T-cell (primary cell): Measurements from ENCODE around the gene NUP98. TPM values are rescaled to one million over a fixed set of nuclear protein-coding genes. Genes with fewer than 3 reads are reported as not detected.
A peak's percentile ranks its signal among the peaks of the same experiment; 100 is the strongest.
"Not testable (repeated sequence)": the region's sequence is repeated elsewhere in the genome, so short reads cannot be mapped to it uniquely, and the experiment has no call there.

Experiments
- ATAC-seq, 4 experiments: fragments of 200-7000 bp in 3 of 4; fragments of 150-1000 bp in 1 of 4; cut with Tn5 transposase; replicated peaks in 1 of 4; 1 replicate in 3 of 4; 2 replicates in 1 of 4; pipeline ENCODE4 v1.10.0; 2021; ENCODE audit warnings: moderate library complexity in 3 of 4, mild to moderate bottlenecking in 2 of 4, moderate number of reproducible peaks in 1 of 4
- CTCF ChIA-PET, 2 donors: fragments of 300-600 bp; sonication (Branson Sonifier 250); formaldehyde crosslinking; loops; one replicate each; lab custom pipeline; 2022; ENCODE audit warnings: antibody characterized with exemption in 2 of 2; lab: Charles Lee
- POLR2A ChIA-PET, 2 donors: fragments of 300-600 bp; sonication (Branson Sonifier 250); formaldehyde crosslinking; loops; one replicate each; lab custom pipeline; 2022; ENCODE audit warnings: antibody characterized with exemption in 2 of 2; lab: Charles Lee
- DNase-seq, 35 experiments: peaks; one replicate each; pipeline versions ENCODE4 v3.0.0 to v3.0.0-alpha.2; 2013 to 2023
- H3K27ac ChIP-seq: one replicate; pipeline ENCODE4 v1.5.1; 2013; ENCODE audit warnings: low read length
- H3K27me3 ChIP-seq, 2 experiments: replicated peaks in 1 of 2; 1 replicate in 1 of 2; 2 replicates in 1 of 2; pipeline versions ENCODE4 v1.6.1 to v1.7.0; 2013; ENCODE audit warnings: low read length in 1 of 2, mixed read lengths in 1 of 2; ENCODE audit not compliant: control insufficient read depth in 2 of 2, insufficient read depth in 2 of 2; ENCODE audit errors: extremely low read depth in 1 of 2
- H3K36me3 ChIP-seq, 2 donors: 1 replicate in 1 of 2; 2 replicates in 1 of 2; pipeline versions ENCODE4 v1.6.1 to v1.7.0; 2013; ENCODE audit warnings: low read length in 1 of 2; ENCODE audit not compliant: control insufficient read depth in 2 of 2, insufficient read depth in 1 of 2; ENCODE audit errors: extremely low read depth in 1 of 2
- H3K4me1 ChIP-seq, 2 experiments: 1 replicate in 1 of 2; 2 replicates in 1 of 2; pipeline versions ENCODE4 v1.6.1 to v1.7.0; 2013; ENCODE audit warnings: low read length in 2 of 2, mixed read lengths in 1 of 2; ENCODE audit not compliant: insufficient read depth in 2 of 2, control insufficient read depth in 1 of 2; ENCODE audit errors: extremely low read depth in 1 of 2
- H3K4me3 ChIP-seq, 2 donors: 1 replicate in 1 of 2; 2 replicates in 1 of 2; pipeline versions ENCODE4 v1.5.1 to v1.7.0; 2013; ENCODE audit warnings: mild to moderate bottlenecking in 2 of 2, low read length in 1 of 2, moderate library complexity in 1 of 2; ENCODE audit not compliant: control insufficient read depth in 1 of 2; ENCODE audit errors: extremely low read depth in 1 of 2
- H3K9me3 ChIP-seq: 2 replicates; pipeline ENCODE4 v1.7.0; 2013
- H3K27ac Mint-ChIP-seq, 2 donors: one replicate each; pipeline ENCODE4 v1.8.0; 2020 to 2021; ENCODE audit warnings: mild to moderate bottlenecking in 2 of 2, mixed read lengths in 2 of 2
- H3K27me3 Mint-ChIP-seq, 2 donors: one replicate each; pipeline ENCODE4 v1.8.0; 2021 to 2022; ENCODE audit warnings: mixed read lengths in 2 of 2
- H3K36me3 Mint-ChIP-seq: one replicate; pipeline ENCODE4 v1.8.0; 2021; ENCODE audit warnings: mixed read lengths
- H3K4me1 Mint-ChIP-seq, 3 donors: one replicate each; pipeline ENCODE4 v1.8.0; 2020 to 2022; ENCODE audit warnings: mixed read lengths in 3 of 3, mild to moderate bottlenecking in 1 of 3
- H3K4me3 Mint-ChIP-seq, 3 donors: one replicate each; pipeline ENCODE4 v1.8.0; 2020 to 2022; ENCODE audit warnings: mild to moderate bottlenecking in 3 of 3, mixed read lengths in 3 of 3, moderate library complexity in 3 of 3
- H3K9me3 Mint-ChIP-seq, 3 donors: one replicate each; pipeline ENCODE4 v1.8.0; 2020 to 2022; ENCODE audit warnings: mixed read lengths in 3 of 3
- WGBS: methylation state at CpG from one replicate; pipeline ENCODE4 v1.1.5; 2013; ENCODE audit warnings: missing lambda C conversion rate; ENCODE audit not compliant: insufficient coverage; 5-methylcytosine and 5-hydroxymethylcytosine counted together
- total RNA-seq, 35 experiments: library from RNA in 6 of 35; stranded (reverse) in 6 of 35; fragments of 120-200 nt in 1 of 35; gene quantifications; one replicate each; pipeline versions ENCODE4 v1.2.1 to v1.2.4 and lab custom pipeline; 2013 to 2026

The NUP98 gene
- total RNA-seq, 5 donors from 2014 or later (not counting 1 experiment from before 2014, with no cell fraction given) = 89.1 to 105 (median 102) TPM

DNA sequence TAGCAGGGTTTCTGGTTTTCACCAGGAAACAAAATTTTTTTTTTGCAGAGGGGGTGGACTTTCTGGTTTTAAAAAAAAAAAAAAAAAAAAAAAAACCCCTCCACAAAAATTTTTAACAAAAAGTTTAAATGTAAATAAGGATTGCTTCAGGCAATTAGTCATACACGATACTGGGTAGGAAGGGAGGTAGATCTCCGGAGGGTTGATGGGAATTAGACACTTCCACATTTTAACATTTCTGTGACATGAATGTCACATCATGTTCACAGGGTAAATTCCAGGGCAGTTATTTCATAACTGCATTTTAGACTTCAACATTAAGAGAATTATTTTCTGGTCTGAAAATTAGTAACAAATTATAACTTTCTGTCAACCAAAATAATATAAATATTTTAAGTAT lies 15.9 kb downstream of the NUP98 start:
- Mint-ChIP-seq H3K36me3 (peaks cover 23% of the 10 kb centered on the region), H3K4me3 (no peak overlapping the region), H3K4me1 (peaks cover 46 to 51% (median 48%) of the 10 kb centered on the region in 3 donors), H3K27ac (peak overlapping the region in 1 of 2 donors; percentile 19), H3K9me3 (no peaks in the 10 kb centered on the region), H3K27me3 (no peaks in the 10 kb centered on the region)
- no CpG with 5 or more reads among the region's 2 CpGs for WGBS
- Histone ChIP-seq H3K4me3 (no peak overlapping the region), H3K9me3 (no peaks in the 10 kb centered on the region), H3K27me3 (no peaks in the 10 kb centered on the region), H3K4me1 (peaks cover 7 to 28% of the 10 kb centered on the region in 2 experiments), H3K27ac (no peak overlapping the region), H3K36me3 (peaks cover 0 to 38% of the 10 kb centered on the region in 2 donors)
- ATAC-seq (no peak), DNase-seq (no peak)
- ChIA-PET CTCF (interaction anchor here (0.6 to 2.8 kb wide), 6 partner anchors 8 to 291 kb away, joined by 3 to 16 read pairs (median 6); partner anchors contain the start of gene PGAP2 (in 1 of the 2)), POLR2A (interaction anchor here in 1 of 2 donors (0.5 to 0.7 kb wide), 3 partner anchors 10 to 329 kb away, joined by 4 to 14 read pairs (median 11); no protein-coding TSS in a partner anchor)

GRCh38 chr11:3775736-3776406 lies 21.5 kb downstream of the NUP98 start:
- CTCF ChIA-PET = interaction anchor here in 1 of 2 donors (0.6 to 0.7 kb wide), 2 partner anchors 284 to 298 kb away, joined by 3 read pairs; no protein-coding TSS in a partner anchor
- peaks cover 2 to 8% (median 3%) of the 10 kb centered on the region in 3 donors for H3K4me1 Mint-ChIP-seq

DNA sequence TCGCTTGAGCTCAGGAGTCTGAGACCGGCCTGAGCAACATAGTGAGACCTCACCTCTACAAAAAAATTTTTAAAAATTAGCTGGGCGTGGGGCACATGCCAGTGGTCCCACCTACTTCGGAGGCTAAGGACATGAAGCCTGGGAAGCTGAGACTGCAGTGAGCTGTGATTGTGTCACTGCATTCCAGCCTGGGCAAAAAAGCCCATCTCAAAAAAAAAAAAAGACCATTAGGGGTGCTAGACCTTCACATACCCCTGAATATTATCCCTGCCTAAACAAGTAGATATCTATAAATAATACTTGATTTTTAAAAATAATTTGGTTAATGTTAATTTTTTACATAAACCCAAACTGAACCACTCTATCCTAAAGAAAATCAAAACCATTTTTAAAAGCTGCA lies 24.2 kb downstream of the NUP98 start:
- Histone ChIP-seq H3K4me3 (no peak overlapping the region), H3K27me3 (no peaks in the 10 kb centered on the region), H3K27ac (no peak overlapping the region), H3K4me1 (no peaks in the 10 kb centered on the region), H3K36me3 (peaks cover 18 to 86% of the 10 kb centered on the region in 2 donors), H3K9me3 (no peaks in the 10 kb centered on the region)
- Mint-ChIP-seq H3K36me3 (peaks cover 52% of the 10 kb centered on the region), H3K27me3 (no peaks in the 10 kb centered on the region), H3K9me3 (no peaks in the 10 kb centered on the region), H3K4me3 (no peak overlapping the region), H3K27ac (no peak overlapping the region), H3K4me1 (peaks cover 0 to 1% (median 0%) of the 10 kb centered on the region in 3 donors)
- WGBS = 100% methylated on average over 2 of the region's 4 CpGs
- no peak for DNase-seq
- POLR2A ChIA-PET = interaction anchor here in 1 of 2 donors (0.6 to 0.7 kb wide), 2 partner anchors 27 to 91 kb away, joined by 3 to 4 read pairs; no protein-coding TSS in a partner anchor
- CTCF ChIA-PET = interaction anchor here (0.6 to 1.6 kb wide), 4 partner anchors 8 to 300 kb away, joined by 3 to 6 read pairs (median 5); no protein-coding TSS in a partner anchor
- ATAC-seq = no peak

More at GRCh38 chr11:3775736-3776406, 21.5 kb downstream of the NUP98 start:
- Mint-ChIP-seq H3K9me3 (no peaks in the 10 kb centered on the region), H3K27ac (no peak overlapping the region), H3K36me3 (peaks cover 45% of the 10 kb centered on the region), H3K27me3 (no peaks in the 10 kb centered on the region), H3K4me3 (no peak overlapping the region)
- POLR2A ChIA-PET = interaction anchor here in 1 of 2 donors (0.7 kb wide), 1 partner anchor 36 kb away, joined by 3 read pairs; no protein-coding TSS in a partner anchor
- Histone ChIP-seq H3K27ac (no peak overlapping the region), H3K4me1 (peaks cover 0 to 2% of the 10 kb centered on the region in 2 experiments), H3K4me3 (no peak overlapping the region), H3K27me3 (no peaks in the 10 kb centered on the region), H3K36me3 (peaks cover 12 to 80% of the 10 kb centered on the region in 2 donors), H3K9me3 (no peaks in the 10 kb centered on the region)
- no peak for DNase-seq
- no CpG with 5 or more reads among the region's 7 CpGs for WGBS
- no peak for ATAC-seq

- Histone ChIP-seq H3K9me3 (no peaks in the 10 kb centered on the region), H3K36me3 (peaks cover 18 to 92% of the 10 kb centered on the region in 2 donors), H3K4me1 (no peaks in the 10 kb centered on the region), H3K27me3 (no peaks in the 10 kb centered on the region), H3K4me3 (no peak overlapping the region), H3K27ac (no peak overlapping the region)
- Mint-ChIP-seq H3K4me3 (no peak overlapping the region), H3K27me3 (no peaks in the 10 kb centered on the region), H3K9me3 (no peaks in the 10 kb centered on the region), H3K4me1 (no peaks in the 10 kb centered on the region), H3K36me3 (peaks cover 60% of the 10 kb centered on the region), H3K27ac (no peak overlapping the region)
- ATAC-seq (no peak), DNase-seq (no peak)
- POLR2A ChIA-PET = interaction anchor here in 1 of 2 donors (1.2 kb wide), 1 partner anchor 29 kb away, joined by 4 read pairs; no protein-coding TSS in a partner anchor
- CTCF ChIA-PET = interaction anchor here in 1 of 2 donors (0.6 kb wide), 1 partner anchor 191 kb away, joined by 6 read pairs; no protein-coding TSS in a partner anchor
- WGBS = no CpG with 5 or more reads among the region's 3 CpGs
Measured at GRCh38 chr11:3767536-3767935, 29.8 kb downstream of the NUP98 start.

DNA sequence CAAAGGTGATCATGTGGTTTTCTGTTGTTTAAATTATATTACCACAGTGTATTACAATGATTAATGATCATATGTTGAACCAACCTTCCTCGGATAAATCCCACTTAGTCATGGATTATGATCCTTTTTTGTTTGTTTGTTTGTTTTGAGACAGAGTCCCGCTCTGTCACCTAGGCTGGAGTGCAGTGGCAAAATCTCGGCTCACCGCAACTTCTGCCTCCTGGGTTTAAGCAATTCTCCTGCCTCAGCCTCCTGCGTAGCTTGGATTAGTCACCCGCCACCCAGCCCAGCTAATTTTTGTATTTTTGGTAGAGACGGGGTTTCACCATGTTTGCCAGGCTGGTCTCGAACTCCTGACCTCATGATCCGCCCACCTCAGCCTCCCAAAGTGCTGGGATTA lies 30.5 kb downstream of the NUP98 start:
- H3K27me3 ChIP-seq, H3K27me3 Mint-ChIP-seq, DNase-seq, H3K27ac ChIP-seq, POLR2A ChIA-PET, ATAC-seq, H3K4me1 Mint-ChIP-seq, H3K9me3 ChIP-seq, H3K9me3 Mint-ChIP-seq, H3K4me3 Mint-ChIP-seq, H3K27ac Mint-ChIP-seq, H3K4me3 ChIP-seq, CTCF ChIA-PET, H3K4me1 ChIP-seq: not testable (repeated sequence)
- peaks cover 57% of the 10 kb centered on the region for H3K36me3 Mint-ChIP-seq
- H3K36me3 ChIP-seq = peaks cover 16 to 91% of the 10 kb centered on the region in 2 donors
- WGBS = 100% methylated on average over 8 of the region's 9 CpGs

- WGBS = 93% methylated on average over 2 of the region's 4 CpGs
- Mint-ChIP-seq H3K27me3 (no peaks in the 10 kb centered on the region), H3K27ac (no peak overlapping the region), H3K9me3 (no peaks in the 10 kb centered on the region), H3K4me3 (no peak overlapping the region), H3K36me3 (peaks cover 55% of the 10 kb centered on the region), H3K4me1 (no peaks in the 10 kb centered on the region)
- peaks cover 12 to 89% of the 10 kb centered on the region in 2 donors for H3K36me3 ChIP-seq
- CTCF ChIA-PET = no interaction called here
- POLR2A ChIA-PET = no interaction called here
- no peaks in the 10 kb centered on the region for H3K27me3 ChIP-seq
- no peak overlapping the region for H3K4me3 ChIP-seq
- H3K27ac ChIP-seq = no peak overlapping the region
- no peaks in the 10 kb centered on the region for H3K4me1 ChIP-seq
- DNase-seq (no peak), ATAC-seq (no peak)
- H3K9me3 ChIP-seq = no peaks in the 10 kb centered on the region
Measured at GRCh38 chr11:3764266-3764665, 33.1 kb downstream of the NUP98 start.
